GM20000 (cell line): Measurements from ENCODE around the gene LRP11.
"Not testable (repeated sequence)": the region's sequence is repeated elsewhere in the genome, so short reads cannot be mapped to it uniquely, and the experiment has no call there.

Experiments used
- DNase-seq: peaks from one replicate; pipeline ENCODE4 v3.0.0; 2012; ENCODE audit warnings: low spot score
- TF ChIP-seq, protein P1 (sequence below): IDR thresholded peaks from 2 replicates; pipeline ENCODE4 v1.5.1; 2012; ENCODE audit warnings: mild to moderate bottlenecking, control low read depth; ENCODE audit errors: extremely low read depth, missing control alignments

The LRP11 gene

GRCh38 chr6:149864578-149865535, 698 bp upstream of the LRP11 start:
- DNase-seq: peak; percentile 82
- TF ChIP-seq, protein P1, sequence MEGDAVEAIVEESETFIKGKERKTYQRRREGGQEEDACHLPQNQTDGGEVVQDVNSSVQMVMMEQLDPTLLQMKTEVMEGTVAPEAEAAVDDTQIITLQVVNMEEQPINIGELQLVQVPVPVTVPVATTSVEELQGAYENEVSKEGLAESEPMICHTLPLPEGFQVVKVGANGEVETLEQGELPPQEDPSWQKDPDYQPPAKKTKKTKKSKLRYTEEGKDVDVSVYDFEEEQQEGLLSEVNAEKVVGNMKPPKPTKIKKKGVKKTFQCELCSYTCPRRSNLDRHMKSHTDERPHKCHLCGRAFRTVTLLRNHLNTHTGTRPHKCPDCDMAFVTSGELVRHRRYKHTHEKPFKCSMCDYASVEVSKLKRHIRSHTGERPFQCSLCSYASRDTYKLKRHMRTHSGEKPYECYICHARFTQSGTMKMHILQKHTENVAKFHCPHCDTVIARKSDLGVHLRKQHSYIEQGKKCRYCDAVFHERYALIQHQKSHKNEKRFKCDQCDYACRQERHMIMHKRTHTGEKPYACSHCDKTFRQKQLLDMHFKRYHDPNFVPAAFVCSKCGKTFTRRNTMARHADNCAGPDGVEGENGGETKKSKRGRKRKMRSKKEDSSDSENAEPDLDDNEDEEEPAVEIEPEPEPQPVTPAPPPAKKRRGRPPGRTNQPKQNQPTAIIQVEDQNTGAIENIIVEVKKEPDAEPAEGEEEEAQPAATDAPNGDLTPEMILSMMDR: no peak

GRCh38 chr6:149862922-149863697, 1.0 kb downstream of the LRP11 start:
- TF ChIP-seq, protein P1: no peak
- DNase-seq: peak; percentile 59

DNA sequence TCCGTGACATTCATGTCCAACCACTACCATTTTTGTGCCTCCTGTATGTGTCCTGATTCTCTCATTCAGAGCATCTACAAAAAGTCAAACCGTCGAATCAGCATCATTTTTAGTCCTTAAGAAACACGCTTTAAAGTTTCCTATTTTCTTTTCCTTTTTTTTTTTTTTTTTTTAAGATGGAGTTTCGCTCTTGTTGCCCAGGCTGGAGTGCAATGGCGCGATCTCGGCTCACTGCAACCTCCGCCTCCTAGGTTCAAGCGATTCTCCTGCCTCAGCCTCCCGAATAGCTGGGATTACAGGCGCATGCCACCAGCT, 1.8 kb downstream of the LRP11 start:
- not testable (repeated sequence) for DNase-seq

- TF ChIP-seq, protein P1: no peak
- DNase-seq: peak; percentile 15
Observed at GRCh38 chr6:149861603-149862423, 2.3 kb downstream of the LRP11 start.

DNA sequence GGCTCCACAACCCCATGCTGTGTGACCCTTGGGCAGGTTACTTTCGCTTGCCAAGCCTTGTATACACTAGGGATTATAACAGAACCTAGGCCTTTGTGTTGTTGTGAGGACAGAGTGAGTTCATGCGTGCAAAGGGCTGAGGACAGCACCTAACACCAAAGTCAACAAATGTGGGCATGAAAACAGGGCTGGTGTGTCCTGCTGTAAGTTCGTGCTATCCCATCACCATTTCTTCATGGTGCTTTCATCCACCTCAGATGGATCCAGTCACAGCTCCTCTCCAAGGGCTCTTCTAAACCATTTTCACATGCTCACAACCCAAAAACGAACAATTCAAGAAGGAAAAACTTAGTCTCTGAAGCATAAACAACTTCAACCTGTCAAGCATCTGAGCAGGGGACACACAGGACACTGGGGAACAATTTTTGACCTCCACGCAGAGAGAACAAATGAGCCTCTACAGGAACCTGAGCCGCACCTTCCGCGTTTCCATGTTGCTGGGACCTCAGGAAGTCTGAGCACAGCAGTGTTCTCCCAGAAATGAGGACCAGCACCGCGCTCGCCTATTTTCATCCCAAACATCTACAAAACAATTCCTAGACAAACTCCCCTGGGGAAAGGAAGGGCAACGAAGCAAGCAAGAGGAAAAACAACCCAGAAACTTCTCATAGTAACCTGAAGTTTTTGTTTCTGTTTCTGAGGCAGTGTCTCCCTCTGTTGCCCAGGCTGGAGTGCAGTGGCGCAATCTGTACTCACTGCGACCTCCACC, 3.1 kb downstream of the LRP11 start:
- TF ChIP-seq, protein P1: no peak
- no peak for DNase-seq

GRCh38 chr6:149860513-149860833, 3.7 kb downstream of the LRP11 start:
- TF ChIP-seq, protein P1: no peak
- no peak for DNase-seq

DNA sequence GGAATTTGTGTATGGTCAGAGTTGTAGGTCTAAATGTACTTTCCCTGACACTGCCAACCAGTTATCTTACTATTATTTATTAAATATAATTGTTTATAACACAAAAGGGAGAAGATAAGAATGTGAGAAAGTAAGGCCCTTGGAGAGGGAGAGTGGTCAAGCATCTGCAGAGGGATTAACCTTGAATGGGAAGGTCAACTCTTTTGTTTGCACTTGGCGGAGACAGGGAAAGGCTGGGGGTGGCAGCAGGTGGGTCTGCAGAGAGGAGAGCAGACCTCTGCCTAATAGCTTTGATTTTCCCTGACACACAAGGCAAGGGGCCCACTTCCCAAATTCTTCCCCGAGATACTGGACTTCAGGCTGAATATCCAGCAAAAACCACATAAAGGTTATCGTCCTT, 4.2 kb downstream of the LRP11 start:
- TF ChIP-seq, protein P1: no peak
- DNase-seq: no peak
